H1 (cell line): Measurements from ENCODE around the gene TAS1R1. TPM values are rescaled to one million over a fixed set of nuclear protein-coding genes. Genes with fewer than 3 reads are reported as not detected.

Source experiments
- CTCF ChIA-PET: fragments of 300-600 bp; sonication (Branson Sonifier 250); formaldehyde crosslinking; loops from one replicate; lab custom pipeline; 2021; ENCODE audit not compliant: partially characterized antibody; lab: Charles Lee
- POLR2A ChIA-PET: fragments of 300-600 bp; sonication (Branson Sonifier 250); formaldehyde crosslinking; loops from one replicate; lab custom pipeline; 2021; ENCODE audit warnings: inconsistent platforms; ENCODE audit not compliant: partially characterized antibody; lab: Charles Lee
- DNase-seq, 2 experiments: peaks; one replicate each; pipeline versions ENCODE4 v3.0.0 to v3.0.0-alpha.2; 2010 to 2022; ENCODE audit warnings: low spot score in 2 of 2, low read depth in 1 of 2, mixed read lengths in 1 of 2
- FAIRE-seq: peaks from 2 replicates; lab custom pipeline; 2011; peaks lifted over from hg19 to GRCh38; lab: Jason Lieb, UNC
- H2AFZ ChIP-seq: 2 replicates; pipeline ENCODE4 v1.8.1; 2012; ENCODE audit warnings: low read length, inconsistent platforms
- H2AK5ac ChIP-seq: 2 replicates; pipeline ENCODE4 v1.6.1; 2013; ENCODE audit warnings: low read depth, low read length
- H2BK120ac ChIP-seq: replicated peaks from 2 replicates; pipeline ENCODE3; 2013; ENCODE audit warnings: low read depth, low read length, inconsistent platforms
- H2BK12ac ChIP-seq: 2 replicates; pipeline ENCODE4 v1.6.1; 2013; ENCODE audit warnings: low read depth, low read length
- H2BK15ac ChIP-seq: 2 replicates; pipeline ENCODE4 v1.6.1; 2013; ENCODE audit warnings: low read length
- H2BK20ac ChIP-seq: 2 replicates; pipeline ENCODE4 v1.6.1; 2013; ENCODE audit warnings: low read length
- H2BK5ac ChIP-seq: 2 replicates; pipeline ENCODE4 v1.6.1; 2013; ENCODE audit warnings: low read depth, low read length
- H3K14ac ChIP-seq: 2 replicates; pipeline ENCODE4 v1.6.1; 2013; ENCODE audit warnings: inconsistent platforms; ENCODE audit not compliant: insufficient read length
- H3K18ac ChIP-seq: 2 replicates; pipeline ENCODE4 v1.6.1; 2013; ENCODE audit warnings: low read length; ENCODE audit errors: extremely low read depth
- H3K23ac ChIP-seq: 2 replicates; pipeline ENCODE4 v1.6.1; 2013; ENCODE audit warnings: inconsistent platforms; ENCODE audit not compliant: insufficient read length
- H3K23me2 ChIP-seq: 2 replicates; pipeline ENCODE4 v1.6.1; 2013; ENCODE audit warnings: low read depth, low read length
- H3K27ac ChIP-seq: 2 replicates; pipeline ENCODE4 v1.6.1; 2011; ENCODE audit warnings: low read depth, low read length, inconsistent platforms
- H3K27me3 ChIP-seq, 4 experiments: replicated peaks in 1 of 4; 1 replicate in 1 of 4; 2 replicates in 3 of 4; pipeline versions ENCODE4 v1.6.1 to v1.8.1; 2011 to 2013; ENCODE audit warnings: low read length in 3 of 4, mild to moderate bottlenecking in 3 of 4, inconsistent platforms in 2 of 4, mixed read lengths in 2 of 4, moderate library complexity in 1 of 4; ENCODE audit not compliant: control insufficient read depth in 3 of 4, insufficient read depth in 3 of 4; ENCODE audit errors: extremely low read depth in 1 of 4
- H3K36me3 ChIP-seq, 4 experiments: 2 replicates each; pipeline versions ENCODE4 v1.6.1 to v1.8.1; 2011 to 2013; ENCODE audit warnings: mild to moderate bottlenecking in 4 of 4, low read length in 3 of 4, moderate library complexity in 2 of 4, control low read depth in 1 of 4, inconsistent platforms in 1 of 4; ENCODE audit not compliant: insufficient read depth in 4 of 4, control insufficient read depth in 2 of 4
- H3K4ac ChIP-seq: replicated peaks from 2 replicates; pipeline ENCODE3; 2013; ENCODE audit warnings: low read length, low read depth, mixed read lengths, inconsistent platforms; ENCODE audit not compliant: insufficient read length
- H3K4me1 ChIP-seq, 4 experiments: replicated peaks in 1 of 4; 1 replicate in 1 of 4; 2 replicates in 3 of 4; pipeline versions ENCODE4 v1.6.1 to v1.8.1; 2011 to 2013; ENCODE audit warnings: low read length in 3 of 4, inconsistent platforms in 2 of 4, mixed read lengths in 1 of 4; ENCODE audit not compliant: insufficient read depth in 4 of 4, control insufficient read depth in 3 of 4
- H3K4me2 ChIP-seq, 2 experiments: 2 replicates each; pipeline versions ENCODE4 v1.6.1 to v1.8.1; 2011 to 2013; ENCODE audit warnings: low read depth in 2 of 2, low read length in 2 of 2, control low read depth in 1 of 2, inconsistent platforms in 1 of 2, mild to moderate bottlenecking in 1 of 2; ENCODE audit not compliant: insufficient read depth in 1 of 2
- H3K4me3 ChIP-seq, 4 experiments: fragments of 200-600, 300-600 bp in 1 of 4; sonication (generic), shearing (Covaris generic), sonication (Bioruptor Twin) in 1 of 4; 2 replicates each; pipeline versions ENCODE4 v1.5.1 to v1.8.1; 2011 to 2016; ENCODE audit warnings: low read length in 4 of 4, low read depth in 3 of 4, control low read depth in 2 of 4, inconsistent platforms in 2 of 4, mild to moderate bottlenecking in 2 of 4, mixed read lengths in 1 of 4, moderate library complexity in 1 of 4; ENCODE audit not compliant: insufficient read depth in 2 of 4; ENCODE audit errors: extremely low read depth in 1 of 4
- H3K56ac ChIP-seq: replicated peaks from 2 replicates; pipeline ENCODE3; 2013; ENCODE audit warnings: low read depth, mild to moderate bottlenecking, mixed read lengths, low read length, inconsistent platforms; ENCODE audit not compliant: insufficient read length
- H3K79me1 ChIP-seq: 2 replicates; pipeline ENCODE4 v1.6.1; 2013; ENCODE audit warnings: low read depth, low read length, control low read depth
- H3K79me2 ChIP-seq, 2 experiments: 2 replicates each; pipeline versions ENCODE4 v1.6.1 to v1.8.1; 2012 to 2013; ENCODE audit warnings: low read length in 2 of 2, mild to moderate bottlenecking in 2 of 2, inconsistent platforms in 1 of 2; ENCODE audit not compliant: insufficient read depth in 2 of 2, control insufficient read depth in 1 of 2
- H3K9ac ChIP-seq, 4 experiments: replicated peaks in 1 of 4; 1 replicate in 1 of 4; 2 replicates in 3 of 4; pipeline versions ENCODE4 v1.6.1 to v1.8.1; 2011 to 2013; ENCODE audit warnings: low read depth in 3 of 4, low read length in 3 of 4, control low read depth in 2 of 4, mild to moderate bottlenecking in 2 of 4, moderate library complexity in 2 of 4, inconsistent platforms in 1 of 4; ENCODE audit errors: extremely low read depth in 1 of 4
- H3K9me3 ChIP-seq, 2 experiments: 2 replicates each; pipeline versions ENCODE4 v1.6.1 to v1.8.1; 2012 to 2013; ENCODE audit warnings: mild to moderate bottlenecking in 2 of 2, moderate library complexity in 2 of 2, control low read depth in 1 of 2, inconsistent platforms in 1 of 2, low read depth in 1 of 2, low read length in 1 of 2, mixed read lengths in 1 of 2; ENCODE audit not compliant: insufficient read depth in 2 of 2
- H4K20me1 ChIP-seq, 2 experiments: replicated peaks in 1 of 2; 2 replicates each; pipeline versions ENCODE3 to v1.8.1; 2011 to 2013; ENCODE audit warnings: inconsistent platforms in 2 of 2, low read length in 2 of 2, mild to moderate bottlenecking in 1 of 2; ENCODE audit not compliant: insufficient read depth in 2 of 2, control insufficient read depth in 1 of 2
- H4K5ac ChIP-seq: 2 replicates; pipeline ENCODE4 v1.6.1; 2013; ENCODE audit warnings: low read length, low read depth, mixed read lengths, inconsistent platforms; ENCODE audit not compliant: insufficient read length
- H4K8ac ChIP-seq: 2 replicates; pipeline ENCODE4 v1.8.0; 2013; ENCODE audit warnings: mild to moderate bottlenecking, moderate library complexity, low read length, inconsistent platforms; ENCODE audit not compliant: insufficient read depth; ENCODE audit errors: extremely low read depth
- H4K91ac ChIP-seq: replicated peaks from 2 replicates; pipeline ENCODE3; 2013; ENCODE audit warnings: low read length, mixed read lengths, inconsistent platforms; ENCODE audit not compliant: insufficient read length
- CHD2 ChIP-seq: IDR thresholded peaks from 2 replicates; pipeline ENCODE4 v1.6.1; 2012; ENCODE audit warnings: low read length, improper control_type of control experiment
- POLR2A ChIP-seq, 2 experiments: IDR thresholded peaks; 1 replicate in 1 of 2; 2 replicates in 1 of 2; pipeline ENCODE4 v1.6.1; 2011; ENCODE audit warnings: low read depth in 2 of 2, low read length in 2 of 2, mild to moderate bottlenecking in 2 of 2; ENCODE audit errors: control extremely low read depth in 1 of 2
- WGBS, 2 experiments: shearing (Covaris generic) in 1 of 2; methylation state at CpG; one replicate each; pipeline versions ENCODE4 v1.1.6 to v1.1.7; 2013 to 2015; ENCODE audit warnings: low lambda C conversion rate in 2 of 2, mixed read lengths in 2 of 2, inconsistent platforms in 1 of 2, low coverage in 1 of 2, missing lambda C conversion rate in 1 of 2; ENCODE audit not compliant: insufficient replicate concordance in 2 of 2, insufficient coverage in 1 of 2, insufficient read length in 1 of 2; ENCODE audit errors: extremely low coverage in 1 of 2, missing lambda C conversion rate in 1 of 2; 5-methylcytosine and 5-hydroxymethylcytosine counted together
- polyA plus RNA-seq, 7 experiments: library from polyadenylated mRNA; depleted of rRNA in 3 of 7; stranded (reverse) in 5 of 7; unstranded in 2 of 7; fragments of >200 nt in 5 of 7; fragments of 200-250 nt in 2 of 7; gene quantifications; 1 replicate in 5 of 7; 2 replicates in 1 of 7; 4 replicates in 1 of 7; pipeline versions ENCODE4 v1.2.1 to v1.2.3, GENCODE V29; 2011 to 2013; ENCODE audit warnings: missing spikeins in 2 of 7, mixed read lengths in 2 of 7
- total RNA-seq: library from RNA; stranded (reverse); fragmentation: NEBNext Ultra II Directional; extraction: Animal tissue kit (Norgen Biotek cat#: 25700); gene quantifications from 2 replicates; pipeline ENCODE4 v1.2.1, GENCODE V29; 2021
- TF ChIP-seq, protein P1 (sequence below): IDR thresholded peaks from 2 replicates; pipeline ENCODE4 v1.6.1; 2012; ENCODE audit warnings: low read length, inconsistent platforms

TAS1R1 gene
- total and polyA plus RNA-seq, 2 of the 8 experiments (the other 6 are each of a cell fraction or from before 2014, with no cell fraction given): 0.26 TPM; not detected in 1

DNA sequence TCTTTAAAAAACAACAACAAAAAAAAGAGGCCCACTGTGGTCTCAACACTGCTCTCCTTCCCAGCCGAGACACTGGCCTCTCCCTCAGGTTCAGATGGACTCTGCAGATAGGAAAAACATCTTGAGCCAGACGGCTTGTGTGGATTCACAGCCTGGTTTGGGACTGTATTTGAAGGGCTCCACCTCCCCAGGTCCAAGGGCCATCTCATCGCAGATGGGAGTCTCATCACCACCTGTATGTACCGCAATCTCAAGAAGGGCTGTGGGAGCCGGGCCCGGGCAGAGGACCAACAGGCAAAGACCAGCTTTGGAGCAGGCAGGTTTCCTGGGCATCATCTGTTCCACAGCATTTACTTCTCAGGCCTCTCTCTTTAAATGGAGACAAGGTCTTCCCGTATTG is 34.9 kb downstream of the TAS1R1 start:
- H3K4ac ChIP-seq: no peak overlapping the region
- no peak overlapping the region for H3K9ac ChIP-seq
- no peak overlapping the region for H2AK5ac ChIP-seq
- no peak overlapping the region for H3K27ac ChIP-seq
- H3K14ac ChIP-seq: no peak overlapping the region
- no peaks in the 10 kb centered on the region for H3K4me1 ChIP-seq
- no peak overlapping the region for H3K56ac ChIP-seq
- no peaks in the 10 kb centered on the region for H3K23me2 ChIP-seq
- no peak overlapping the region for H3K4me2 ChIP-seq
- POLR2A ChIA-PET: interaction anchor here (0.7 to 17.4 kb wide), 3 partner anchors 10 to 40 kb away, joined by 4 to 196 read pairs (median 6); partner anchors contain the start of genes KLHL21 and ZBTB48
- CTCF ChIA-PET: interaction anchor here (1.3 to 2.1 kb wide), 3 partner anchors 10 to 47 kb away, joined by 3 to 11 read pairs (median 5); no protein-coding TSS in a partner anchor
- no peak overlapping the region for H2BK12ac ChIP-seq
- H3K27me3 ChIP-seq: no peaks in the 10 kb centered on the region
- H4K8ac ChIP-seq: no peak overlapping the region
- H4K5ac ChIP-seq: no peak overlapping the region
- no peak overlapping the region for H4K91ac ChIP-seq
- no peak overlapping the region for H2BK20ac ChIP-seq
- no peak overlapping the region for H2BK120ac ChIP-seq
- no peak overlapping the region for H2AFZ ChIP-seq
- H3K36me3 ChIP-seq: peaks cover 0 to 43% (median 14%) of the 10 kb centered on the region in 4 experiments; a peak in 6 of 8 replicates
- WGBS, 2 experiments: 89% methylated on average over 7 of the region's 7 CpGs; no CpG with 5 or more reads in 1 of the 2 experiments
- H3K18ac ChIP-seq: no peak overlapping the region
- H3K23ac ChIP-seq: no peak overlapping the region
- no peak overlapping the region for H2BK15ac ChIP-seq
- no peak overlapping the region for H2BK5ac ChIP-seq
- FAIRE-seq: no peak
- no peak for DNase-seq
- peaks cover 2 to 30% of the 10 kb centered on the region in 2 experiments for H4K20me1 ChIP-seq
- H3K79me1 ChIP-seq: no peaks in the 10 kb centered on the region; the same call in 1 of the 2 replicates
- TF ChIP-seq POLR2A (IDR thresholded peaks at IDR 0.05; ENCODE audit: control extremely low read depth in 1 of 2, low read depth in 2 of 2, low read length in 2 of 2) (peak in 1 of 2 experiments; percentile 15; a peak in 1 of 3 replicates), CHD2 (no peak)
- TF ChIP-seq, protein P1, sequence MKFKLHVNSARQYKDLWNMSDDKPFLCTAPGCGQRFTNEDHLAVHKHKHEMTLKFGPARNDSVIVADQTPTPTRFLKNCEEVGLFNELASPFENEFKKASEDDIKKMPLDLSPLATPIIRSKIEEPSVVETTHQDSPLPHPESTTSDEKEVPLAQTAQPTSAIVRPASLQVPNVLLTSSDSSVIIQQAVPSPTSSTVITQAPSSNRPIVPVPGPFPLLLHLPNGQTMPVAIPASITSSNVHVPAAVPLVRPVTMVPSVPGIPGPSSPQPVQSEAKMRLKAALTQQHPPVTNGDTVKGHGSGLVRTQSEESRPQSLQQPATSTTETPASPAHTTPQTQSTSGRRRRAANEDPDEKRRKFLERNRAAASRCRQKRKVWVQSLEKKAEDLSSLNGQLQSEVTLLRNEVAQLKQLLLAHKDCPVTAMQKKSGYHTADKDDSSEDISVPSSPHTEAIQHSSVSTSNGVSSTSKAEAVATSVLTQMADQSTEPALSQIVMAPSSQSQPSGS: no peak
- TF ChIP-seq, all 59 proteins: peak for 1
- no peak overlapping the region for H3K4me3 ChIP-seq
- H3K9me3 ChIP-seq: no peaks in the 10 kb centered on the region
- H3K79me2 ChIP-seq: no peaks in the 10 kb centered on the region
